HCT116 (cell line): Measurements from ENCODE around the gene DHX57. TPM values are rescaled to one million over a fixed set of nuclear protein-coding genes. Genes with fewer than 3 reads are reported as not detected.

Experiments used
- ATAC-seq: fragments of 200-7000 bp; cut with Tn5 transposase; 2 replicates; pipeline ENCODE4 v1.9.1; 2020; ENCODE audit warnings: mild to moderate bottlenecking, moderate library complexity
- BruUV-seq: library from RNA; stranded (reverse); fragments of 400-500 nt; replicated peaks from 2 replicates; lab custom pipeline; 2021; lab: Mats Ljungman, UMichigan
- CTCF ChIA-PET: fragments of 300-600 bp; sonication (Branson Sonifier 250); formaldehyde crosslinking; loops from one replicate; lab custom pipeline; 2021; ENCODE audit warnings: antibody characterized with exemption; lab: Charles Lee
- POLR2A ChIA-PET: fragments of 300-600, 350-600 bp; sonication (Branson Sonifier 250); formaldehyde crosslinking; loops from one replicate; lab custom pipeline; 2021; ENCODE audit warnings: antibody characterized with exemption; lab: Charles Lee
- RAD21 ChIA-PET, 2 experiments: fragments of 300-600 bp; sonication (Branson Sonifier 250); formaldehyde crosslinking; loops; one replicate each; lab custom pipeline; 2023; ENCODE audit warnings: low total read pairs in 2 of 2; ENCODE audit not compliant: uncharacterized antibody in 2 of 2, unreplicated experiment in 2 of 2, low non-redundant PET in 1 of 2; lab: Charles Lee
- DNase-seq: peaks from one replicate; pipeline ENCODE4 v3.0.0-alpha.2; 2010; ENCODE audit warnings: low read depth, low spot score
- H2AFZ ChIP-seq: fragments of 200-600 bp; shearing (Covaris generic), sonication (generic); 2 replicates; pipeline ENCODE4 v1.6.1; 2017; ENCODE audit warnings: low read depth, mixed run types, mixed read lengths, antibody characterized with exemption, low read length; ENCODE audit not compliant: poor library complexity, severe bottlenecking
- H3K27ac ChIP-seq: 2 replicates; pipeline ENCODE4 v1.5.1; 2012; ENCODE audit warnings: low read depth, low read length
- H3K27me3 ChIP-seq: fragments of 200-600 bp; sonication (generic); 2 replicates; pipeline ENCODE4 v1.6.1; 2016; ENCODE audit warnings: mixed run types, low read length, mixed read lengths; ENCODE audit not compliant: insufficient read depth
- H3K36me3 ChIP-seq, 2 experiments: fragments of 200-500 bp in 1 of 2; fragments of 200-600 bp in 1 of 2; sonication (Bioruptor generic) in 1 of 2; sonication (generic) in 1 of 2; 2 replicates each; pipeline versions ENCODE4 v1.5.1 to v1.6.1; 2014 to 2016; ENCODE audit warnings: low read length in 2 of 2, inconsistent platforms in 1 of 2, mixed read lengths in 1 of 2, mixed run types in 1 of 2; ENCODE audit not compliant: insufficient read depth in 2 of 2, control insufficient read depth in 1 of 2
- H3K4me1 ChIP-seq, 2 experiments: fragments of 200-600 bp in 1 of 2; sonication (generic) in 1 of 2; 2 replicates each; pipeline versions ENCODE4 v1.5.1 to v1.6.1; 2012 to 2017; ENCODE audit warnings: low read length in 2 of 2, inconsistent platforms in 1 of 2, mild to moderate bottlenecking in 1 of 2, mixed read lengths in 1 of 2, mixed run types in 1 of 2, moderate library complexity in 1 of 2; ENCODE audit not compliant: insufficient read depth in 2 of 2, control insufficient read depth in 1 of 2
- H3K4me2 ChIP-seq: fragments of 200-600 bp; sonication (generic); 2 replicates; pipeline ENCODE4 v1.6.1; 2017; ENCODE audit warnings: mixed run types, low read length, mixed read lengths
- H3K4me3 ChIP-seq, 2 experiments: fragments of 200-600 bp in 1 of 2; sonication (generic) in 1 of 2; replicated peaks in 1 of 2; 2 replicates each; pipeline ENCODE4 v1.5.1; 2011 to 2016; ENCODE audit warnings: low read length in 2 of 2, control low read depth in 1 of 2, low read depth in 1 of 2, mild to moderate bottlenecking in 1 of 2, mixed read lengths in 1 of 2, mixed run types in 1 of 2
- H3K79me2 ChIP-seq: fragments of 200-600 bp; sonication (generic); 2 replicates; pipeline ENCODE4 v1.6.1; 2017; ENCODE audit warnings: mild to moderate bottlenecking, mixed run types, low read length, moderate library complexity, mixed read lengths; ENCODE audit not compliant: insufficient read depth
- H3K9ac ChIP-seq: fragments of 200-600 bp; sonication (generic); 2 replicates; pipeline ENCODE4 v1.6.1; 2016; ENCODE audit warnings: low read length, mixed read lengths
- H3K9me2 ChIP-seq: fragments of 200-600 bp; sonication (generic), shearing (Covaris generic); 2 replicates; pipeline ENCODE4 v1.6.1; 2017; ENCODE audit warnings: mixed run types, mild to moderate bottlenecking, moderate library complexity; ENCODE audit not compliant: insufficient read depth
- H3K9me3 ChIP-seq, 2 experiments: fragments of 200-500 bp in 1 of 2; fragments of 200-600 bp in 1 of 2; sonication (Bioruptor generic) in 1 of 2; sonication (generic) in 1 of 2; 2 replicates each; pipeline ENCODE4 v1.6.1; 2014 to 2017; ENCODE audit warnings: low read length in 2 of 2, mixed read lengths in 2 of 2, inconsistent platforms in 1 of 2, low read depth in 1 of 2, mild to moderate bottlenecking in 1 of 2, mixed run types in 1 of 2, moderate library complexity in 1 of 2; ENCODE audit not compliant: control insufficient read depth in 1 of 2, insufficient read depth in 1 of 2
- H4K20me1 ChIP-seq: fragments of 200-600 bp; sonication (generic), shearing (Covaris generic); 2 replicates; pipeline ENCODE4 v1.6.1; 2017; ENCODE audit warnings: mixed run types, mild to moderate bottlenecking, moderate library complexity; ENCODE audit not compliant: insufficient read depth
- ATF3 ChIP-seq: IDR thresholded peaks from 2 replicates; pipeline ENCODE4 v1.6.1; 2012
- CBX3 ChIP-seq: IDR thresholded peaks from 2 replicates; pipeline ENCODE4 v1.6.1; 2012; ENCODE audit warnings: low read depth
- CEBPB ChIP-seq: IDR thresholded peaks from 2 replicates; pipeline ENCODE4 v1.6.1; 2012; ENCODE audit warnings: low read depth
- EGR1 ChIP-seq: IDR thresholded peaks from 2 replicates; pipeline ENCODE4 v1.6.1; 2012; ENCODE audit warnings: low read depth
- EZH2 ChIP-seq: fragments of 200-600 bp; sonication (generic); IDR thresholded peaks from 2 replicates; pipeline ENCODE4 v1.6.1; 2017; ENCODE audit warnings: antibody characterized with exemption, mixed run types
- EZH2phosphoT487 ChIP-seq: fragments of 200-600 bp; IDR thresholded peaks from 2 replicates; pipeline ENCODE4 v1.6.1; 2018; ENCODE audit warnings: antibody characterized with exemption, borderline replicate concordance
- JUND ChIP-seq: IDR thresholded peaks from 2 replicates; pipeline ENCODE4 v1.6.1; 2012
- MAX ChIP-seq: IDR thresholded peaks from 2 replicates; pipeline ENCODE4 v1.6.1; 2012
- POLR2A ChIP-seq: IDR thresholded peaks from 2 replicates; pipeline ENCODE4 v1.7.0; 2011; ENCODE audit warnings: borderline replicate concordance; ENCODE audit not compliant: insufficient read depth, insufficient read length; ENCODE audit errors: extremely low read depth
- POLR2AphosphoS5 ChIP-seq: IDR thresholded peaks from 2 replicates; pipeline ENCODE4 v1.6.1; 2011; ENCODE audit warnings: mild to moderate bottlenecking, low read depth, low read length, moderate library complexity
- SIN3A ChIP-seq: IDR thresholded peaks from 2 replicates; pipeline ENCODE4 v1.6.1; 2012; ENCODE audit warnings: low read depth
- SP1 ChIP-seq: IDR thresholded peaks from 2 replicates; pipeline ENCODE4 v1.6.1; 2012; ENCODE audit warnings: low read depth
- TCF7L2 ChIP-seq: IDR thresholded peaks from 2 replicates; pipeline ENCODE4 v1.7.0; 2011; ENCODE audit warnings: borderline replicate concordance, inconsistent platforms; ENCODE audit not compliant: insufficient read depth, insufficient read length; ENCODE audit errors: extremely low read depth
- YY1 ChIP-seq: IDR thresholded peaks from 2 replicates; pipeline ENCODE4 v1.6.1; 2011; ENCODE audit warnings: low read length, low read depth, moderate library complexity, mild to moderate bottlenecking; ENCODE audit not compliant: insufficient replicate concordance; ENCODE audit errors: extremely low read depth
- ZBTB33 ChIP-seq: IDR thresholded peaks from 2 replicates; pipeline ENCODE4 v1.6.1; 2011; ENCODE audit warnings: mild to moderate bottlenecking, low read length, moderate library complexity; ENCODE audit not compliant: insufficient replicate concordance; ENCODE audit errors: extremely low read depth
- ZFX ChIP-seq: fragments of 450-650 bp; IDR thresholded peaks from 2 replicates; pipeline ENCODE4 v1.6.1; 2017
- intact Hi-C: fragments of 100-400 bp; cut with micrococcal nuclease; formaldehyde crosslinking; loops from 2 replicates; pipeline ENCODE4 v1.10.0; 2022
- total RNA-seq: library from RNA; stranded (reverse); gene quantifications from one replicate; pipeline ENCODE4 v1.2.1, GENCODE V29; 2021; ENCODE audit not compliant: unreplicated experiment

The DHX57 gene
- total RNA-seq, 1 experiment from 2014 or later, result 19.4 TPM

- peaks cover 8% of the 10 kb centered on the region; the same call in 1 of the 2 replicates for H3K79me2 ChIP-seq
- no peak overlapping the region for H3K27ac ChIP-seq
- ChIA-PET CTCF (no interaction called here), RAD21 (no interaction called here)
- H2AFZ ChIP-seq, result no peak overlapping the region
- H3K4me1 ChIP-seq, result no peaks in the 10 kb centered on the region
- H4K20me1 ChIP-seq, result no peaks in the 10 kb centered on the region
- H3K9me3 ChIP-seq, result no peaks in the 10 kb centered on the region
- DNase-seq, result no peak
- H3K9ac ChIP-seq, result no peak overlapping the region
- peaks cover 1 to 5% of the 10 kb centered on the region in 2 experiments; a peak in 2 of 4 replicates for H3K36me3 ChIP-seq
- no peak for TF ChIP-seq YY1
- TF ChIP-seq POLR2AphosphoS5, result no peak
- no peak for TF ChIP-seq EZH2phosphoT487
- TF ChIP-seq ZFX, result no peak
- no peak for TF ChIP-seq SP1
- TF ChIP-seq ATF3, result no peak
- no peak for TF ChIP-seq TCF7L2
- TF ChIP-seq EGR1, result no peak
- no peak for TF ChIP-seq CBX3
- TF ChIP-seq EZH2, result no peak
- TF ChIP-seq SIN3A, result no peak
- no peak for TF ChIP-seq ZBTB33
- TF ChIP-seq JUND, result no peak
- no peak for TF ChIP-seq POLR2A
- TF ChIP-seq CEBPB, result no peak
- no peak for TF ChIP-seq MAX
- TF ChIP-seq, all 23 proteins: peak for 0
- no peak overlapping the region for H3K4me2 ChIP-seq
- no TSS peak for BruUV-seq
- no peak overlapping the region for H3K4me3 ChIP-seq
- H3K27me3 ChIP-seq, result no peaks in the 10 kb centered on the region
- H3K9me2 ChIP-seq, result no peaks in the 10 kb centered on the region
- POLR2A ChIA-PET, result no interaction called here
- ATAC-seq, result no peak
- intact Hi-C loops, result no loop called here
Observed at GRCh38 chr2:38866773-38867443, 8.8 kb downstream of the DHX57 start.
